GM10266 (cell line): ENCODE results near the gene ARID1B.
A peak's percentile ranks its signal among the peaks of the same experiment; 100 is the strongest.

Experiments used
- DNase-seq: peaks from one replicate; pipeline ENCODE4 v3.0.0; 2012; ENCODE audit errors: extremely low spot score
- CTCF ChIP-seq: IDR thresholded peaks from 2 replicates; pipeline ENCODE4 v1.5.1; 2012; ENCODE audit warnings: mild to moderate bottlenecking, low read depth; ENCODE audit not compliant: control insufficient read depth, insufficient read depth; ENCODE audit errors: missing control alignments

The ARID1B gene

GRCh38 chr6:156776840-156777576 is at the start of gene ARID1B:
Gene ARID1B (plus strand): TSS chr6:156777378. CDS start chr6:156777681, 303 bp downstream.
- peak; percentile 86 for DNase-seq
- TF ChIP-seq CTCF: no peak

GRCh38 chr6:156727715-156728385 is 49.3 kb upstream of the ARID1B start:
- no peak for DNase-seq
- TF ChIP-seq CTCF: no peak

GRCh38 chr6:156729248-156729647 is 47.9 kb upstream of the ARID1B start:
- no peak for TF ChIP-seq CTCF

GRCh38 chr6:156731396-156731795 is 45.8 kb upstream of the ARID1B start:
- no peak for DNase-seq

More at GRCh38 chr6:156729248-156729647, 47.9 kb upstream of the ARID1B start:
- no peak for DNase-seq

GRCh38 chr6:156735751-156736150 is 41.4 kb upstream of the ARID1B start:
- TF ChIP-seq CTCF: no peak
- DNase-seq: no peak

More at GRCh38 chr6:156731396-156731795, 45.8 kb upstream of the ARID1B start:
- TF ChIP-seq CTCF: no peak

GRCh38 chr6:156740604-156741003 is 36.6 kb upstream of the ARID1B start:
- no peak for TF ChIP-seq CTCF
- no peak for DNase-seq
